Vagina (tissue), 2 donors: ENCODE measurements around the gene KNSTRN. TPM values are rescaled to one million over a fixed set of nuclear protein-coding genes. Genes with fewer than 3 reads are reported as not detected.

Experiments
- DNase-seq, 2 donors: peaks; one replicate each; pipeline ENCODE4 v3.0.0-alpha.2; 2017; ENCODE audit errors: extremely low spot score in 2 of 2
- H3K27ac ChIP-seq: fragments of 200-600 bp; sonication (generic); one replicate; pipeline ENCODE4 v1.5.1; 2019
- H3K27me3 ChIP-seq: fragments of 200-600 bp; sonication (generic); one replicate; pipeline ENCODE4 v1.5.1; 2019
- H3K36me3 ChIP-seq, 2 donors: fragments of 200-600 bp; sonication (generic); one replicate each; pipeline ENCODE4 v1.5.1; 2017 to 2019
- H3K4me1 ChIP-seq: fragments of 200-600 bp; sonication (generic); one replicate; pipeline ENCODE4 v1.5.1; 2019
- H3K4me3 ChIP-seq, 2 donors: fragments of 200-600 bp; sonication (generic); 1 replicate in 1 of 2; 2 replicates in 1 of 2; pipeline ENCODE4 v1.5.1; 2016 to 2019
- H3K9me3 ChIP-seq: fragments of 200-600 bp; sonication (generic); one replicate; pipeline ENCODE4 v1.5.1; 2019
- CTCF ChIP-seq, 3 experiments: fragments of 450-650 bp in 2 of 3; fragments of 200-600 bp in 1 of 3; sonication (generic) in 1 of 3; IDR thresholded peaks; one replicate each; pipeline ENCODE4 v1.5.1; 2017 to 2019; ENCODE audit warnings: antibody characterized with exemption in 3 of 3, mild to moderate bottlenecking in 2 of 3, moderate library complexity in 2 of 3
- POLR2A ChIP-seq, 2 donors: fragments of 450-650 bp; IDR thresholded peaks; one replicate each; pipeline ENCODE4 v1.6.1; 2017; ENCODE audit warnings: antibody characterized with exemption in 2 of 2, mild to moderate bottlenecking in 2 of 2, moderate library complexity in 2 of 2
- POLR2AphosphoS5 ChIP-seq, 2 donors: sonication (generic); formaldehyde crosslinking; IDR thresholded peaks; one replicate each; pipeline ENCODE4 v1.9.0; 2017; ENCODE audit warnings: antibody characterized with exemption in 2 of 2, mild to moderate bottlenecking in 2 of 2, low read depth in 1 of 2; ENCODE audit not compliant: insufficient read depth in 1 of 2
- intact Hi-C: fragments of 100-400 bp; cut with DNase I; formaldehyde crosslinking; loops from one replicate; pipeline ENCODE4 v1.15.1; 2023
- total RNA-seq: library from RNA; depleted of rRNA; stranded (reverse); fragments of >200 nt; gene quantifications from one replicate; pipeline ENCODE4 v1.2.3, GENCODE V29; 2016

Gene KNSTRN
- total RNA-seq, 1 donor from 2014 or later = 13.5 TPM

DNA sequence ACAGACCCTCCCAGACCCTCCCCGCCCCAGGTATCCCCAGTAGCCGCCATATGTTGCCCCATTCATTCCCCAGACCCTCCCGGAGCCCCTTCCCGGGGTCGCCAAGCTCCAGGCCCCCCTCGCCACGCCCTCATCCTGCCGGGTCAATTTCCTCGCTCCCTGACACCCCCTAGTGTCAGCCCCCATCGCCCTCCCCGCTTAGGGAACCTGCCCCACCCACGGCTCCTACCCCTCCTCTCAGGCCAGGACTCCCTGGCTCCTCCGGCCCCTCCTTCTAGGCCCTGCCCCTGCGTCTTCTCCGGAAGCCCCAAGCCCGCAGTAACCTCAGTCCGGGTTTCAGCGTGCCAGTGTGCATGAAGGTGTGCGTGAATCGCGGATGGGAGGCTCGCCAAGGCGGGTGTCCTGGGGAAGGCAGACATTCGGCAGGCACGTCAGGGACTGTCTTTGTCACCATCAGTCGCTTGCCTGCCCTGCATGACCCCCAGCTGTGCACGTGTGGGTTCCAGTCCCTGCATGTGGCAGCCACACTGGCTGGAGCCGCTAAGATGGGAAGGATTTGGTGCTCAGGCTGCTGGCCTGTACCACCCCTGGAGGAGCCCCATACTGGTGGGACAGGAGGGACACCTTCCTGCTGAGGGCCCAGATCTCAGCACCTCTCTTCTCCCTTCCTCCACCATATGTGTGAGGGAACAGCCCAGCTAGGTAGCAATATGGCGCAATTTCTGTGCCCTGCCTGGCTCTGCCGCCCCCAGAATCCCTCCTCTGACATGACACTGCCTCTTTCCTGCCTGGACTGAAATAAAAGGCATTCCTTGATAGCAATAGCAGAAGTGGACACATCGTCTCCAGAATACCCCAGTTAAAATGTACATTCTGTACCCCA, 23.8 kb upstream of the KNSTRN start:
- Histone ChIP-seq H3K4me3 (peak overlapping the region; percentile 48 to 53), H3K27me3 (no peaks in the 10 kb centered on the region), H3K36me3 (no peaks in the 10 kb centered on the region), H3K4me1 (peaks cover 14% of the 10 kb centered on the region), H3K9me3 (no peaks in the 10 kb centered on the region), H3K27ac (no peak overlapping the region)
- intact Hi-C loops = no loop called here
- TF ChIP-seq CTCF (IDR thresholded peaks at IDR 0.05) = no peak
- no peak for TF ChIP-seq POLR2A (IDR thresholded peaks at IDR 0.05)
- no peak for TF ChIP-seq POLR2AphosphoS5 (IDR thresholded peaks at IDR 0.05; ENCODE audit: insufficient read depth in 1 of 2, low read depth in 1 of 2)
- no peak for DNase-seq

- peaks cover 14% of the 10 kb centered on the region for H3K4me1 ChIP-seq
- H3K27me3 ChIP-seq = no peaks in the 10 kb centered on the region
- no peak overlapping the region for H3K4me3 ChIP-seq
- intact Hi-C loops = no loop called here
- no peak overlapping the region for H3K27ac ChIP-seq
- DNase-seq = no peak
- H3K9me3 ChIP-seq = no peaks in the 10 kb centered on the region
- H3K36me3 ChIP-seq = no peaks in the 10 kb centered on the region
- no peak for TF ChIP-seq POLR2AphosphoS5 (IDR thresholded peaks at IDR 0.05; ENCODE audit: insufficient read depth in 1 of 2, low read depth in 1 of 2)
- no peak for TF ChIP-seq POLR2A (IDR thresholded peaks at IDR 0.05)
- no peak for TF ChIP-seq CTCF (IDR thresholded peaks at IDR 0.05)
Observed at GRCh38 chr15:40360015-40360414, 22.5 kb upstream of the KNSTRN start.

GRCh38 chr15:40361640-40362039, 20.9 kb upstream of the KNSTRN start:
- intact Hi-C loops = no loop called here
- Histone ChIP-seq H3K36me3 (no peaks in the 10 kb centered on the region), H3K4me3 (no peak overlapping the region), H3K27me3 (no peaks in the 10 kb centered on the region), H3K4me1 (peaks cover 14% of the 10 kb centered on the region), H3K9me3 (no peaks in the 10 kb centered on the region), H3K27ac (no peak overlapping the region)
- no peak for DNase-seq
- TF ChIP-seq POLR2AphosphoS5 (IDR thresholded peaks at IDR 0.05; ENCODE audit: insufficient read depth in 1 of 2, low read depth in 1 of 2) (no peak), POLR2A (IDR thresholded peaks at IDR 0.05) (no peak), CTCF (IDR thresholded peaks at IDR 0.05) (no peak)

DNA sequence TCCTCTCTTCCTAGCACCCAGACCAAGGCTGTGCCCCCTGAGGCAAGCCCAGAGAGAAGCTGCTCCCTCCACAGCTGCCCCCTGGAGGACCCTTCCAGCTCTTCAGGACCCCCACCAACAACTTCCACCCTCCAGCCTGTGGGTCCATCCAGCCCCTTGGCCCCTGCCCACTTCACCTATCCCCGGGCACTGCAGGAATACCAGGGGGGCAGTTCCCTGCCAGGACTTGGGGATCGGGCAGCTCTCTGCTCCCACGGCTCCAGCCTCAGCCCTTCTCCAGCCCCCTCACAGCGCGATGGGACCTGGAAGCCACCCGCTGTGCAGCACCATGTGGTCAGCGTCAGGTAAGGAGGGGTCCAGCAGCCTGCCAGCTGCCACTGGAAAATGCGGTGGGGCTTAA, 18.9 kb upstream of the KNSTRN start:
- H3K36me3 ChIP-seq = no peaks in the 10 kb centered on the region
- no peak overlapping the region for H3K4me3 ChIP-seq
- intact Hi-C loops = no loop called here
- H3K9me3 ChIP-seq = no peaks in the 10 kb centered on the region
- peaks cover 17% of the 10 kb centered on the region for H3K4me1 ChIP-seq
- TF ChIP-seq CTCF (IDR thresholded peaks at IDR 0.05) = no peak
- no peak for TF ChIP-seq POLR2AphosphoS5 (IDR thresholded peaks at IDR 0.05; ENCODE audit: insufficient read depth in 1 of 2, low read depth in 1 of 2)
- TF ChIP-seq POLR2A (IDR thresholded peaks at IDR 0.05) = no peak
- no peaks in the 10 kb centered on the region for H3K27me3 ChIP-seq
- H3K27ac ChIP-seq = no peak overlapping the region
- DNase-seq = no peak

DNA sequence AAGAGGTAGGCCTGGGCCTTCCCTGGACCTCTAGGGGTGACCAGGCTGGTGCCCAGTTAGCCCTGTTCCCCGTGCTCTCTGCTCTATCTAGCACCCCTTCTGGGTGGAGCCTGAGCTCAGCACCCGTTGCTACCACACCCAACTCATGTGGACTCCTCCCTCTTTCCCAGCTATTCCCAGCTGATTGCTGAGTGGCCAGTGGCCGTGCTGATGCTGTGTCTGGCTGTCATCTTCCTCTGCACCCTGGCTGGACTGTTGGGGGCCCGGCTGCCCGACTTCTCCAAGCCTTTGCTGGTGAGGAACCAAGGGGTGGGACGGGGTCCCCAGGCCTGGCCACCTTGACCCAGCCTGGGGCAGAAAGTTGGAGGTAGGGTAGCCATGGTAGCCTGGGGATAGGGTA, 18.3 kb upstream of the KNSTRN start:
- Histone ChIP-seq H3K4me3 (no peak overlapping the region), H3K27ac (no peak overlapping the region)
- TF ChIP-seq CTCF (IDR thresholded peaks at IDR 0.05) (no peak), POLR2A (IDR thresholded peaks at IDR 0.05) (no peak)

More for the DNA sequence above, 18.3 kb upstream of the KNSTRN start:
- intact Hi-C loops = no loop called here
- no peaks in the 10 kb centered on the region for H3K9me3 ChIP-seq
- peaks cover 14% of the 10 kb centered on the region for H3K4me1 ChIP-seq
- no peak for DNase-seq
- no peaks in the 10 kb centered on the region for H3K36me3 ChIP-seq
- no peaks in the 10 kb centered on the region for H3K27me3 ChIP-seq
